ENCODE measurements around the gene TAX1BP1. TPM values are rescaled to one million over a fixed set of nuclear protein-coding genes. Genes with fewer than 3 reads are reported as not detected.

Gene TAX1BP1
- total and polyA plus RNA-seq, 8 donors = 81.0 to 107 (median 96.2) TPM

DNA sequence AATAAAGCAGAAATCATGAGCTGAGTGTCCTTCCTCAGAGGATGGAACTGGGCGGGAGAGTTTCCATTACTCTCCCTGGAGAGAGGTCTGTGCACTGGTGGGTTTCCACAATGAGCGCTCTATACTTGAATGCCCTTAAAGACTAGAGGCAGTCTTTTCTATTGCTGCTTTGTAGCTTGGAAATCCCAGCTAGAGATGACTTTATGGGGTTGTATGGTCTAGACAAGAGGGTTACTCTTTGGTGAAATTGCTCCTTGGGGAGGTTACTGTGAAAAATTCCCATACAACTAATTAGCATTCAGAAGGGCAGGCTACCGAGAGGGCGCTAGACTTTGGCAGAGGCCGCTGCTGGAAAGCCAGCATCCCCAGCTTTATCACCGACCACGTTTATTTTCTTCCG, 136.8 kb downstream of the TAX1BP1 start:
- no peaks in the 10 kb centered on the region for H3K36me3 ChIP-seq
- intact Hi-C loops (cut with DNase I) = no loop called here
- no peak overlapping the region for H3K4me3 ChIP-seq
- TF ChIP-seq, protein P1, sequence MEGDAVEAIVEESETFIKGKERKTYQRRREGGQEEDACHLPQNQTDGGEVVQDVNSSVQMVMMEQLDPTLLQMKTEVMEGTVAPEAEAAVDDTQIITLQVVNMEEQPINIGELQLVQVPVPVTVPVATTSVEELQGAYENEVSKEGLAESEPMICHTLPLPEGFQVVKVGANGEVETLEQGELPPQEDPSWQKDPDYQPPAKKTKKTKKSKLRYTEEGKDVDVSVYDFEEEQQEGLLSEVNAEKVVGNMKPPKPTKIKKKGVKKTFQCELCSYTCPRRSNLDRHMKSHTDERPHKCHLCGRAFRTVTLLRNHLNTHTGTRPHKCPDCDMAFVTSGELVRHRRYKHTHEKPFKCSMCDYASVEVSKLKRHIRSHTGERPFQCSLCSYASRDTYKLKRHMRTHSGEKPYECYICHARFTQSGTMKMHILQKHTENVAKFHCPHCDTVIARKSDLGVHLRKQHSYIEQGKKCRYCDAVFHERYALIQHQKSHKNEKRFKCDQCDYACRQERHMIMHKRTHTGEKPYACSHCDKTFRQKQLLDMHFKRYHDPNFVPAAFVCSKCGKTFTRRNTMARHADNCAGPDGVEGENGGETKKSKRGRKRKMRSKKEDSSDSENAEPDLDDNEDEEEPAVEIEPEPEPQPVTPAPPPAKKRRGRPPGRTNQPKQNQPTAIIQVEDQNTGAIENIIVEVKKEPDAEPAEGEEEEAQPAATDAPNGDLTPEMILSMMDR (IDR thresholded peaks at IDR 0.05) = no peak
- peaks cover 0 to 6% of the 10 kb centered on the region in 2 donors for H3K4me1 ChIP-seq
- no peak overlapping the region for H3K27ac ChIP-seq
- no peak for ATAC-seq
- no peaks in the 10 kb centered on the region for H3K9me3 ChIP-seq
- no peaks in the 10 kb centered on the region for H3K27me3 ChIP-seq
- no peak for DNase-seq

Other genes starting within 250 kb of the TAX1BP1 start
- gene HIBADH, start 77.3 kb upstream of the TAX1BP1 start, total RNA-seq = 10 to 100 TPM; 20.8 to 24.0 TPM
- 10 to 100 TPM; 48.1 to 63.3 (median 50.9) TPM for gene HIBADH, start 77.3 kb upstream of the TAX1BP1 start, polyA plus RNA-seq (ENCODE audit: insufficient read length in 6 of 6)